ENCODE results near the gene GAL3ST1.
"Not testable (repeated sequence)": the region's sequence is repeated elsewhere in the genome, so short reads cannot be mapped to it uniquely, and the experiment has no call there.

The GAL3ST1 gene

DNA sequence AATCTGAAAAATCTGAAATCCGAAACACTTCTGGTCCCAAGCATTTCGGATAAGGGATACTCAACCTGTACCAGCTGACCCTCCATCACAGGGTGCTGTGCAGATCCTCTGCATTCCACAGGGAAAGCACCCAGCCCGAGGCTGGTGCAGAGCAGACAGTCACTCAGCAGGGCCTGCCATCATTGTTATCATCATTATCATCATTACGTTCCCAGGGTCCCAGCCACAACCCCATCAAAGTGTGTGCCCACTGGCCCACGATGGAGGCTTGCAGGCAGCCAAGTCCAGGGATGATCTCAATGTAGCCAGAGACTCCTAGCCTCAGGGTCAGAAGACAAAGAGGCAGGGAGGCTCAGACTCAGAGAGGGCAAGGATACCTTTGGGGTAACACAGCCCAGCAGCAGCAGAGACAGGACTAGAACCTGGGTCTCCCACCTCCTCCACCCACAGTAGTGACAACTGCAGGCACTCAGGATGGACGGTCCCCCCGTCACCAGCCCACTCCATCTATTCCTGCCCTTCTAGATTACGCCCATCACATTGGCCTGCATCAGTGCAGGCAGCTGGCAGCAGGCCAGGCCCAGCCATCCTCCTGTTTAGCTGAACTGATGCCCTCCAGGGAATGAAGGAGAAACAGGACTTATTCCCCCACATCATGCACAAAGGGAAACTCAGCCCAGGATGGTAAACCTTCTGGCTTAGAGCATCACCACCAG is 10.3 kb downstream of the GAL3ST1 start:
- DNase-seq: no peak

- no peak for DNase-seq
Observed at GRCh38 chr22:30562366-30562765, 12.1 kb downstream of the GAL3ST1 start.

DNA sequence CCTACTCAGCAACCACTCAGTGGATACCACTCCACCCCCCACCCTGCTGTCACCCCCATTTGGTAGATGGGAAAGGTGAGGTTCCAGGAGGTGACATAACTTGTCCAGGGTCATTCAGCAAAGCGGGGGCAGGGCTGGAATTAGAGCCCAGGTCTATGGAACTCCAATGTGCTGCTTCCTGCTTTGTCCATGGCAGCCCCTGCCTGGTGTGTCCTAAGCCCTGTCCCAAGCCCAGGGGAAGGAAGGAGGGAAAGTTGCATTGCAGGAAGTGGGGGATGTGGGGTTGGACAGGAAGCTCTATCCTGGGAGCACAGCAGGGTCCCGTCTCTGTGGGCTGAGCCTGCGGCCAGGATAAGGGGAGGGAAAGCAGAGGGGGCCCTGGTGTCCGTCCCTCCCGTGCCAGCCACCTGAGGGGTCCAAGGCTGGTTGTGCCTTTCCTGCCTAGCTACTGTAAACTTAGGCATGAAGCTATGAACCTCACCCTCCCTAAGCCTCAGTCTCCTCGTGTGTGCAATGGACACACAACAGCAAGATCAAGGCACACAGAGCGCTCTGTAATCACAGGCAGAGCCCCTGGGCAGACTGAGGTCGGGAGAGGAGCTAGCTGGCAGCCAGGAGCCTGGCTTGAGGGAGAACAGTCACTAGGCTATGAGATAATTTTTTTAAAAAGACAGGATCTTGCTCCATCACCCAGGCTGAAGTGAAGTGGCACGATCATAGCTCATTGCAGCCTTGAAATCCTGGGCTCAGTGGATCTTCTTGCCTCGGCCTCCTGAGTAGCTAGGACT is 12.9 kb downstream of the GAL3ST1 start:
- no peak for DNase-seq

DNA sequence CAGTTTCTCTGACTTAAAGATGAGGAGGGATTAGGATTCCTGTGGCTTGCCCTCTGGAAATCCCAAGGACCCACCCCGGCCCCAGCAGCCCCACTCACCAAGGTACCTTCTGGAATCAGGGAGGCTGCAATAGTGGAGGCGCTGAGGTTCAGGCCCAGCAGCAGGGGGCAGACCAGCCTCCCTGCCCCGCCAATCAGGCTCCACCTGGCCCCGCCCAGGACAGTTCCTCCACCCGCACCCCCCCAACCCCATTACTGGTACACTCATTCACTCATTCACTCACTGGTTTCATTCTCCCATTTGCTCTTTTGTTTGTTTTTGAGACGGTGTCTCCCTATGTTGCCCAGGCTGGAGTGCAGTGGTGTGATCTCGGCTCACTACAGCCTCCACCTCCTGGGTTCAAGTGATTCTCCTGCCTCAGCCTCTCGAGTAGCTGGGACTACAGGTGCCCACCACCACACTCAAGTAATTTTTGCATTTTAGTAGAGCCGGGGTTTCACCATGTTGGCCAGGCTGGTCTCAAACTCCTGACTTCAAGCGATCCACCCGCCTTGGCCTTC is 13.7 kb downstream of the GAL3ST1 start:
- DNase-seq: not testable (repeated sequence)

DNA sequence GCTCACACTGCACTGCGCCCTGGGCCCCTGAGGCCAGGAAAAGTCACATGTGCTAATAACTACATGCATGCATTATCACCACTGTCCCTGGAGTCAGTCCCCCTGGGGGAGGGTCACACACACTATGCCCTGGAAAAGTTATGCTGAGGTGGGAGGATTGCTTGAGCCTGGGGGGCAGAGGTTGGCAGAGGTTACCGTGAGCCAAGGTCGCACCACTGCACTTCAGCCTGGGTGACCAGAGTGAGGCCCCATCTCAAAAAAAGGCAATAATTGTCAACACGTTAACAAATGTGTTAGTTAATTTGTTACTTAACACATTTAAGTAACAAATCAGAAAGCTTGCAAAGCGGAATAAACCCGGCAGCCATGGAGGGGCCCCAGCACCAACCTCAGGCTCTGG is 14.6 kb downstream of the GAL3ST1 start:
- no peak for DNase-seq

DNA sequence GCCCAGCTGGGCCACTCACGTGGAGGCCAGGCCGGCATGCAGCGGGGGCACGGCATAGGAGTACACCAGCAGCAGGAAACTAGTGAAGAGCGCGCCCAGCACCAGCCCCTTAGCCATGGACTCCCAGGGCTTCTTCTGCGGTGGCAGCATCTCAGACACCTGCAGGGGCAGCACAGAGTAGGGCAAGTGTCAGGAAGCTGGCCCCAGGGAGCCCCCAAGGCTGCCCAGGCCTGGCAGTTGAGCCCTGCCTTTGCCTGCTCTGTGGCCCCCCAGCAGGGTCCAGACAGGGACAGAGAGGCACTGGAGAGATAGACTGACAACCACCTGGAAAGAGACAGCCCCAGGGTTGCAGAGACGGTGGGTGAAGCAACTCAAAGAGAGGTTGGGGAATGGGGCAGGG is 17.2 kb downstream of the GAL3ST1 start:
- DNase-seq: no peak

- DNase-seq: no peak
Observed at GRCh38 chr22:30556388-30556787, 18.1 kb downstream of the GAL3ST1 start.

GRCh38 chr22:30555282-30556210 is 18.9 kb downstream of the GAL3ST1 start:
- DNase-seq: no peak

DNA sequence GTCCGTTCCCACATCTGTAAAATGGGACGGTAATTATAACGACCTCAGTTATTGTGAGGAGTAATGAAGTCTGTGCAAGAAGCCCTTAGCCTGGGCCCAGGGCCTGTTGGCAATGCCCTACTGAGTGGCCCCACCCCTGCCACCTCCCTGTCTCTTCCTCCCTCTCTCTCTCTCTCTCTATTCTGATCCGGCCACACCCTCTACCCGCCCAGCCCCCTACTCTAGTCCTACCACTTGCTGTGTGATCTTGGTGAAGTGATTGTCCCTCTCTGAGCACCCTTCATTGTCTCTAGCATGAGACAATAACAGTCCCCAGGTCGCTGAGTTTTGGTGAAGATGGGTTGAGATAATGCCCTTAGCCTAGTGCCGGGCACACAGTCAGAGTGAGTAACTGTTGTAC is 20.5 kb downstream of the GAL3ST1 start:
- no peak for DNase-seq

DNA sequence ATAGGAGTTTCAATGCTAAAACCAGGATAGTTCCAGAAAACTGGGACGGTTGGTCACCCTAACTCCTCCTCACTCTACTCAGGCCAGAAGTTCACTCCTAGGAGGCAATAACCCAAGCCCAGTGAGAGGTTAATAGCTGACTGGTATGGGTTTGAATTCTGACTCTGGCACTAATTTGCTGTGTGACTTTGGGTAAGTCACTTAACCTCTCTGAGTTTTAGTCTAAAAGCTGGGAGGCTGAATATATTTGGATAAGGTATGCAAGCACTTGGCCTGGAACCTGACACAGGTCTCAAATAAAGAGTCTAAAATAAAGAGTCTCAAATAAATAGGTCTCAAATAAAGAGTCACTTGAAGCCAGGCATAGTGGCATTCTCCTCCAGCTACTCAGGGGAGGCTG is 21.7 kb downstream of the GAL3ST1 start:
- no peak for DNase-seq

GRCh38 chr22:30551813-30552212 is 22.7 kb downstream of the GAL3ST1 start:
- DNase-seq: not testable (repeated sequence)

DNA sequence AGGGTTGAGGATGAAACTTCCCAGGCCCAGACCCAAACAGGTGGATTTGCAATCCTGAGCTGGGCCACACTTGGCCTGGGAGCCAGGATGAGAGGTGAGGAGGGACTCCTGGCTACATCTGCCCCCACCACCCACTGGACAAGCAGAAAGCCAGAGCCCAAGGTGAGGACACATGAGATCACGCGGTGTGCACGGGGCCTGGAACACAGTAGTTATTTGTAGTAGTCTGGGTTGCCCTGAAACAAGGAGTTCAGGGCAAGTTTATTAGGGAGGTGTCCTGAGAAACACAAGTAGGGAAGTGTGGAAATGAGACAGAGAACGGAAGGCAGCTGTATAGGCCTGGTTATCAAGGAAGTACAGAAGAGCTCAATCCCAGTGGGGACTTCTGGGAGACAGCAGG is 27.3 kb downstream of the GAL3ST1 start:
- no peak for DNase-seq

GRCh38 chr22:30546616-30547015 is 27.8 kb downstream of the GAL3ST1 start, which contains the start of gene SEC14L6:
Gene SEC14L6, minus strand, starts transcription at chr22:30546741. Its CDS starts 59 bp downstream, at chr22:30546682.
- no peak for DNase-seq

DNA sequence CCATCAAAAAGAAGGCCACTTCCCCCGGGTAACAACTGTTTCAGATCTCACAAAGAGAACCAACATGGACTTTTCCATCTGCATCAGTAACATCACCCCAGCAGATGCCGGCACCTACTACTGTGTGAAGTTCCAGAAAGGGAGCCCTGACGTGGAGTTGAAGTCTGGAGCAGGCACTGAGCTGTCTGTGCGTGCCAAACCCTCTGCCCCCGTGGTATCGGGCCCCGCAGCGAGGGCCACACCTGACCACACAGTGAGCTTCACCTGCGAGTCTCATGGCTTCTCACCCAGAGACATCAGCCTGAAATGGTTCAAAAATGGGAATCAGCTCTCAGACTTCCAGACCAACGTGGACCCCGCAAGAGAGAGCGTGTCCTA is 31.7 kb downstream of the GAL3ST1 start:
- DNase-seq: no peak

DNA sequence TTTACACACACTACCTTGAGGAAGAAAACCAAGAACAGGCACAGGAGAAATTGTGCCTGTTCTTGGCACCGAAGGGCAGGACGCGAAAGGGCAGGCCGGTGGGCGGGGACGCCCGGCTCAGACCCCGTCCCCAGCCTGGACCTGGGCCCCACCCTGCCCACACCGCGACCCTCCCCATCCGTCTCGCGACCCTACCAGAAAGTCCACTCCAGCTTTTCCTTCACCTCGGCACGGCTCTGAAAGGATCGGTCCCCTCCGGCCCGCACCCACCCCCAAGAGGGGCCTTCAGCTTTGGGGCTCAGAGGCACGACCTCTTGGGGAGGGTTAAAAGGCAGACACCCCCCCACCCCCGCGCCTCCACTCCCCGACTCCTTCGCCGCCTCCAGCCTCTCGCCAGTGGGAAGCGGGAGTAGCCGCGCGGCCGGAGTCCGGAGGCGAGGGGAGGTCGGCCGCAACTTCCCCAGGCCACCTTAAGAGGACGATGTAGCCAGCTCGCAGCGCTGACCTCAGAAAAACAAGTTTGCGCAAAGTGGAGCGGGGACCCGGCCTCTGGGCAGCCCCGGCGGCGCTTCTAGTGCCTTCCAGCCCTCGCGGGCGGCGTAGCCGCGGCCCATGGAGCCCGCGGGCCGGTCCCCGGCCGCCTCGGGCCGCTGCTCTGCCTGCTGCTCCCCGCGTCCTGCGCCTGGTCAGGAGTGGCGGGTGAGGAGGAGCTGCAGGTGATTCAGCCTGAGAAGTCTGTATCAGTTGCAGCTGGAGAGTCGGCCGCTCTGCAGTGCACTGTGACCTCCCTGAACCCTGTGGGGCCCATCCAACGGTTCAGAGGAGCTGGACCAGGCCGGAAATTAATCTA is 32.3 kb downstream of the GAL3ST1 start:
- DNase-seq: no peak

DNA sequence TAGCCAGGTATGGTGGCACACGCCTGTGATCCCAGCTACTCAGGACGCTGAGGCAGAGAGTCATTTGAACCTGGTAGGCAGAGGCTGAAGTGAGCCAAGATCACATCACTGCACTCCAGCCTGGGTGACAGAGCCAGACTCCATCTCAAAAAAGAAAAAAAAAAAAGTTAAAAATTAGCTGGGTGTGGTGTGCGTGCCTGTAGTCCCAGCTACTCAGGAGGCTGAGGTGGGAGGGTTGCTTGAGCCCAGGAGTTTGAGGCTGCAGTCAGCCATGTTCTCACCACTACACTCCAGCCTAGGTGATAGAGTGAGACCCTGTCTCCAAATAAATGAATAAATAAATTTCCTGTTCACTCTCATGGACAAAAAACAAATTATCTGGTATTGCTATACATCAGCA is 33.0 kb downstream of the GAL3ST1 start:
- not testable (repeated sequence) for DNase-seq

DNA sequence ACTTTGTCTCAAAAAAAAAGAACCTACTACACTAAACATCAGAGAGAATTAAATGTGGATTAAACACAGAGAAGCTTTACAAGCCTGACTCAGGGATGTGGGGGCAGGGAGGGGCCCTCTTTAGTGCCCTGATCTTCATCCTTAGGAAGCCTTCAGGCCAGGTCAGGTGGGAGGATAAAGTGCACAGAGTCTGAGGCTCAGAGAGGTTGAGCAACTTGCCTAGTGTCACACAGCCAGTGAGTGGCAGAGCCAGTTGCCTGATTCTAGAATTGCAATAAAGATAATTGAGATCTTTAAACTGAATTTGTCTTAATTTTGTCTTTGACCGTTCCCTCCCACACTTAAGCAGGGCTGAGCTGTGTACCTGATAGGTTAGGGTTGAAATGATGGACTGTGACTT is 35.1 kb downstream of the GAL3ST1 start:
- DNase-seq: no peak

DNA sequence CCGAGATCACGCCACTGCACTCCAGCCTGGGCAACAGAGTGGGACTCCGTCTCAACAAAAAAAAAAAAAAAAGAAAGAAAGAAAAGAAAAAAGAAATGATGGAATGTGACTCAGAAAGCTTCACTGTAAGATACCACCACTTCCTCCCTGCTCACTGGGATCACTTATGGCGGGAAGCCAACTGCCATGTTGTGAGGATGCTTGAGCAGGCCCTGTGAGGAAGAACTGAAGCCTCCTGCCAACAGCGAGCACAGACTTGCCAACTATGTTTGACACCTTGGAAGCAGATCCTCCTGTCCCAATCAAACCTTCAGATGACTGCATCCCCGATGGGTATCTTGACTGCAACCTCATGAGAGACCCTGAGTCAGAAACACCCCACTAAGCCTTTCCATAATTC is 36.2 kb downstream of the GAL3ST1 start:
- DNase-seq: no peak

- no peak for DNase-seq
Observed at GRCh38 chr22:30537083-30537731, 37.3 kb downstream of the GAL3ST1 start.

- no peak for DNase-seq
Observed at GRCh38 chr22:30535182-30535581, 39.3 kb downstream of the GAL3ST1 start.
